Thyroid gland (tissue), 4 donors: Measurements from ENCODE around the gene PSMD12. TPM values are rescaled to one million over a fixed set of nuclear protein-coding genes. Genes with fewer than 3 reads are reported as not detected.

ENCODE experiments used
- DNase-seq, 2 donors: peaks; one replicate each; pipeline ENCODE4 v3.0.0-alpha.2; 2019
- H3K27ac ChIP-seq, 3 donors: fragments of 200-600 bp; sonication (generic); 1 replicate in 2 of 3; 2 replicates in 1 of 3; pipeline ENCODE4 v1.5.1; 2016 to 2019; ENCODE audit warnings: mild to moderate bottlenecking in 1 of 3, moderate library complexity in 1 of 3
- H3K27me3 ChIP-seq: fragments of 200-600 bp; sonication (generic); one replicate; pipeline ENCODE4 v1.5.1; 2019
- H3K36me3 ChIP-seq, 2 donors: fragments of 200-600 bp; sonication (generic); one replicate each; pipeline ENCODE4 v1.5.1; 2016 to 2019
- H3K4me1 ChIP-seq, 2 donors: fragments of 200-600 bp; sonication (generic); one replicate each; pipeline ENCODE4 v1.5.1; 2017 to 2019
- H3K4me3 ChIP-seq, 3 donors: fragments of 200-600 bp; sonication (generic); replicated peaks in 1 of 3; 1 replicate in 2 of 3; 2 replicates in 1 of 3; pipeline ENCODE4 v1.5.1; 2016; ENCODE audit warnings: mild to moderate bottlenecking in 1 of 3
- H3K9me3 ChIP-seq: fragments of 200-600 bp; sonication (generic); one replicate; pipeline ENCODE4 v1.5.1; 2017
- CTCF ChIP-seq, 6 experiments: fragments of 200-600 bp in 3 of 6; fragments of 450-650 bp in 3 of 6; sonication (generic) in 3 of 6; IDR thresholded peaks; one replicate each; pipeline ENCODE4 v1.5.1; 2016 to 2019; ENCODE audit warnings: antibody characterized with exemption in 6 of 6, mild to moderate bottlenecking in 2 of 6, inconsistent platforms in 1 of 6, moderate library complexity in 1 of 6
- POLR2A ChIP-seq, 2 donors: fragments of 450-650 bp; IDR thresholded peaks; one replicate each; pipeline ENCODE4 v1.6.1; 2017; ENCODE audit warnings: antibody characterized with exemption in 2 of 2, mild to moderate bottlenecking in 2 of 2, moderate library complexity in 1 of 2
- WGBS, 2 donors: methylation state at CpG; one replicate each; pipeline ENCODE4 v1.1.5; 2017; 5-methylcytosine and 5-hydroxymethylcytosine counted together
- intact Hi-C: fragments of 100-400 bp; cut with DNase I; formaldehyde crosslinking; loops from one replicate; pipeline ENCODE4 v1.15.1; 2023
- small RNA-seq: library from RNA; depleted of rRNA; stranded (forward); fragments of <200 nt; gene quantifications from one replicate; pipeline ENCODE3, GENCODE V24; 2016
- total RNA-seq, 4 donors: library from RNA; depleted of rRNA; stranded (reverse); fragments of >200 nt; gene quantifications; one replicate each; pipeline ENCODE4 v1.2.3, GENCODE V29; 2016

PSMD12 gene
- total RNA-seq, 4 donors from 2014 or later: 19.1 to 30.9 (median 23.5) TPM

DNA sequence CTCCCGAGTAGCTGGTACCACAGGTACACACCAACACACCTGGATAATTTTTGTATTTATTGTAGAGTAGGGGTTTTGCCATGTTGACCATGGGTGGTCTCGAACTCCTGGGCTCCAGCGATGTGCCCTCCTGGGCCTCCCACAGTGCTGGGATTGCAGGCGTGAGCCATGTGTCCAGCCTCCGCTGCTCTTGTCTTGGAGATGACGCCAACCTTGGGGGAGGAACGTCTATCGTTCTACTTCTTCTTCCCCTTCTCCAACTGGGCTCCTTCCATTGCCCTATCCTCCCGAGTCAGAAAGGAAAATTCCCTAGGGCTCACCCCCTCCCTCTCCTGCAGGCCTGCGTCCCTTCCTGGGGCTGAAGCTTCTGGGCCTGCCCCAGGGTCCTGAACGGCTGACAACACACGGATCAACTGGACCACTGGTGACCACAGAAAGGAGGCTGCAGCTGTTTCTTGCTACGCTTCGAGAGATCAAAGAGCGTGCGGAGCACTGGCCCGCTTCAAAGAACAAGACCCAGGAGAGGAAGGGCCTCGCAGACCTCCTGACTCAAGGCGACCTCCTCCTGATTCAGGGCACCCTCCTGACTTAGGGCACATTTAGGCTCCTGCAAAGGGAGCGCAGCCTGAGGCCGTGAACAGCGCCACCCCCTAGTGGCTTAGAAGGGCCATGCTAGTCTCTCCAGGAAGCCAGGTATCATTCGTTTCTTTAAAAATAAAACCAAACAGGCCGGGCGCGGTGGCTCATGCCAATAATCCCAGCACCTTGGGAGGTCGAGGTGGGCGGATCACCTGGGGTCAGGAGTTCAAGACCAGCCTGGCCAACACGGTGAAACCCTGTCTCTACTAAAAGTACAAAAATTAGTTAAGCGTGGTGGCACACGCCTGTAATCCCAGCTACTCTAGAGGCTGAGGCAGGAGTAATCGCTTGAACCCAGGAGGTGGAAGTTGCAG is 72.8 kb downstream of the PSMD12 start:
- TF ChIP-seq CTCF (IDR thresholded peaks at IDR 0.05): peak; percentile 54 to 91 (median 66)
- no peak for TF ChIP-seq POLR2A (IDR thresholded peaks at IDR 0.05)
- H3K9me3 ChIP-seq: no peaks in the 10 kb centered on the region
- DNase-seq: peak; percentile 58 to 68
- intact Hi-C loops: no loop called here
- no peak overlapping the region for H3K27ac ChIP-seq
- WGBS, 2 donors: 50 to 54% methylated on average over 32 of the region's 32 CpGs
- H3K36me3 ChIP-seq: no peaks in the 10 kb centered on the region
- H3K4me1 ChIP-seq: peaks cover 0 to 22% of the 10 kb centered on the region in 2 donors
- H3K27me3 ChIP-seq: no peaks in the 10 kb centered on the region
- no peak overlapping the region for H3K4me3 ChIP-seq

DNA sequence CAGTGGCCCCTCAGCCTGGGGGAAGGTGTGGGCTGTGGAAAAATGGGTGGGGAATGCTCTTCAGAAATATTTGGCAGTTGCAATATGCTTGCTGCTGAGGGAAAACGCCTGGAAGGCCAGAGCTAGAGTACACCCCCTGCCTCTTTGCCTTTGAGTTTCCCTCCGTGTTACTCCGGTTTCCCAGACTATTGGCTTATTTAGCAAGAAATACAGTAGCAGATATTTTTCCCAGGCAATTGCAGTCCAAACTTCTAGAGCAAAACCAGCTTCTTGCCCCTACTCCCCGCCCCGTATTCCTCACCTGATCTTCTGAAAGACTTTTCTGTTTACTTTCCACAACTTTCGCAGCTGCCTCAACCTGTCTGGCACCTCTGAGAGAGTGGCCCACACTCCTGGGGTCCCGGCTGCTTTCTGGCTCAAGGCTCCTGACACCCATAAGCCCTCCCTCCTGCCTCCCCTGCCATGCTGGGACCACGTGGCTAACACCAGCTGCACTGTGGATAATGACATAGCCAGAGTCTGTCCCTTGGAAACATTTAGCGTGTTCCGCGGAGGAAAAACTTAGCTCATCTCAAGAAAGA is 75.6 kb downstream of the PSMD12 start:
- TF ChIP-seq POLR2A (IDR thresholded peaks at IDR 0.05): no peak
- no peak for TF ChIP-seq CTCF (IDR thresholded peaks at IDR 0.05)
- Histone ChIP-seq H3K9me3 (no peaks in the 10 kb centered on the region), H3K27ac (no peak overlapping the region), H3K4me3 (no peak overlapping the region), H3K36me3 (no peaks in the 10 kb centered on the region), H3K27me3 (no peaks in the 10 kb centered on the region), H3K4me1 (peaks cover 0 to 22% of the 10 kb centered on the region in 2 donors)
- WGBS, 2 donors: 64% methylated on average over 11 of the region's 11 CpGs
- DNase-seq: no peak
- intact Hi-C loops: no loop called here

DNA sequence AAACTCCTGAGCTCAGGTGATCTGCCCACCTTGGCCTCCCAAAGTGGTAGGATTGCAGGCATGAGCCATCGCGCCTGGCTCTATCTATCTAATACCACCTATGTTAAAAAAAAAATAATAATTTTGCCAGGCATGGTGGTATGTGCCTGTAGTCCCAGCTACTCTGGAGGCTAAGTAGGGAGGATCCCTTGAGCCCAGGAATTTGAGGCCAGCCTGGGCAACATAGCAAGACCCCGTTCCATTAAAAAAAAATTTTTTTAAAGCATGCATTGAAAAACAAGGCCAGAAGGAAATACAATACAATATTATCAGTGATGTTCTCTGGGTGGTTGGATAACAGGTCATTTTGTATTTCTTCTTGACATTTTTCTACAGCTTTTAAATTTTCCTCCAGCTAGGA is 76.1 kb downstream of the PSMD12 start:
- 88 to 93% methylated on average over 3 of the region's 3 CpGs for WGBS, 2 donors
- Histone ChIP-seq H3K9me3 (no peaks in the 10 kb centered on the region), H3K27ac (no peak overlapping the region), H3K4me3 (no peak overlapping the region), H3K4me1 (peaks cover 0 to 22% of the 10 kb centered on the region in 2 donors), H3K36me3 (no peaks in the 10 kb centered on the region), H3K27me3 (no peaks in the 10 kb centered on the region)
- TF ChIP-seq CTCF (IDR thresholded peaks at IDR 0.05): no peak
- no peak for TF ChIP-seq POLR2A (IDR thresholded peaks at IDR 0.05)
- DNase-seq: no peak
- intact Hi-C loops: no loop called here

- H3K36me3 ChIP-seq: no peaks in the 10 kb centered on the region
- H3K4me1 ChIP-seq: peaks cover 0 to 22% of the 10 kb centered on the region in 2 donors
- no peak overlapping the region for H3K4me3 ChIP-seq
- H3K9me3 ChIP-seq: no peaks in the 10 kb centered on the region
- no peak for TF ChIP-seq POLR2A (IDR thresholded peaks at IDR 0.05)
- TF ChIP-seq CTCF (IDR thresholded peaks at IDR 0.05): no peak
- peak overlapping the region in 1 of 3 donors; percentile 6 for H3K27ac ChIP-seq
- intact Hi-C loops: no loop called here
- peak; percentile 79 to 80 for DNase-seq
- WGBS, 2 donors: 6 to 10% methylated on average over 12 to 14 of the region's 14 CpGs
- H3K27me3 ChIP-seq: no peaks in the 10 kb centered on the region
Observed at GRCh38 chr17:67289181-67289876, 77.0 kb downstream of the PSMD12 start.

Small RNA genes within 50 kb of the gene (small RNA-seq; reads per million reads assigned to genes)
- not detected for gene RF00019

Other genes starting within 250 kb of the PSMD12 start
- gene HELZ, start 121.4 kb downstream of the PSMD12 start, total RNA-seq: 100 to 1,000 TPM in 1 of 4 donors, 10 to 100 TPM in 3; 63.4 to 134 (median 88.2) TPM
- 10 to 100 TPM in 1 of 4 donors, 1 to 10 TPM in 3; 3.6 to 14.2 (median 7.3) TPM for gene PITPNC1, start 10.7 kb upstream of the PSMD12 start, total RNA-seq